Esophagus muscularis mucosa (tissue), 4 donors: ENCODE data around the gene POU3F1. TPM values are rescaled to one million over a fixed set of nuclear protein-coding genes. Genes with fewer than 3 reads are reported as not detected.

Source experiments
- DNase-seq: peaks from one replicate; pipeline ENCODE4 v3.0.0-alpha.2; 2017; ENCODE audit errors: extremely low spot score
- H3K27ac ChIP-seq, 4 donors: fragments of 200-600 bp; sonication (generic); replicated peaks in 1 of 4; 1 replicate in 3 of 4; 2 replicates in 1 of 4; pipeline ENCODE4 v1.5.1; 2016 to 2019; ENCODE audit warnings: mild to moderate bottlenecking in 1 of 4
- H3K27me3 ChIP-seq, 4 donors: fragments of 200-600 bp; sonication (generic); one replicate each; pipeline versions ENCODE4 v1.5.1 to v1.6.0; 2016 to 2019
- H3K36me3 ChIP-seq, 4 donors: fragments of 200-600 bp; sonication (generic); one replicate each; pipeline ENCODE4 v1.5.1; 2016 to 2019
- H3K4me1 ChIP-seq, 4 donors: fragments of 200-600 bp; sonication (generic); one replicate each; pipeline ENCODE4 v1.5.1; 2016 to 2019
- H3K4me3 ChIP-seq, 4 donors: fragments of 200-600 bp; sonication (generic); 1 replicate in 2 of 4; 2 replicates in 2 of 4; pipeline ENCODE4 v1.5.1; 2016 to 2019; ENCODE audit warnings: mild to moderate bottlenecking in 4 of 4, moderate library complexity in 1 of 4
- H3K9me3 ChIP-seq, 4 donors: fragments of 200-600 bp; sonication (generic); 1 replicate in 3 of 4; 2 replicates in 1 of 4; pipeline ENCODE4 v1.5.1; 2016 to 2019
- CTCF ChIP-seq, 3 experiments: fragments of 200-600 bp in 2 of 3; fragments of 450-650 bp in 1 of 3; sonication (generic) in 2 of 3; IDR thresholded peaks; one replicate each; pipeline ENCODE4 v1.5.1; 2017 to 2019; ENCODE audit warnings: antibody characterized with exemption in 3 of 3, mild to moderate bottlenecking in 2 of 3, moderate library complexity in 1 of 3
- EP300 ChIP-seq: sonication (generic); formaldehyde crosslinking; IDR thresholded peaks from one replicate; pipeline ENCODE4 v1.6.1; 2017; ENCODE audit warnings: antibody characterized with exemption
- POLR2A ChIP-seq: fragments of 450-650 bp; IDR thresholded peaks from one replicate; pipeline ENCODE4 v1.6.1; 2017; ENCODE audit warnings: antibody characterized with exemption, moderate library complexity, mild to moderate bottlenecking, low read depth
- POLR2AphosphoS5 ChIP-seq, 2 donors: sonication (generic); formaldehyde crosslinking; IDR thresholded peaks; one replicate each; pipeline ENCODE4 v1.6.1; 2017; ENCODE audit warnings: antibody characterized with exemption in 2 of 2
- WGBS: methylation state at CpG from one replicate; pipeline ENCODE4 v1.1.5; 2018; 5-methylcytosine and 5-hydroxymethylcytosine counted together
- intact Hi-C: fragments of 100-400 bp; cut with DNase I; formaldehyde crosslinking; loops from one replicate; pipeline ENCODE4 v1.15.1; 2023
- total RNA-seq, 4 donors: library from RNA; depleted of rRNA; stranded (reverse); fragments of >200 nt; gene quantifications; one replicate each; pipeline versions ENCODE4 v1.1.0 to v1.2.1, GENCODE V29; 2016

The POU3F1 gene
- total RNA-seq, 4 donors from 2014 or later: 0.29 to 1.3 (median 0.33) TPM; not detected in 1

- 85% methylated on average over 5 of the region's 5 CpGs for WGBS
- no peaks in the 10 kb centered on the region for H3K4me1 ChIP-seq
- H3K27ac ChIP-seq: no peak overlapping the region
- H3K27me3 ChIP-seq: peaks cover 0 to 21% (median 0%) of the 10 kb centered on the region in 4 donors
- H3K4me3 ChIP-seq: no peak overlapping the region
- no peaks in the 10 kb centered on the region for H3K36me3 ChIP-seq
- no peaks in the 10 kb centered on the region for H3K9me3 ChIP-seq
- intact Hi-C loops: no loop called here
- no peak for DNase-seq
- TF ChIP-seq EP300 (no peak), CTCF (IDR thresholded peaks at IDR 0.05) (no peak), POLR2AphosphoS5 (IDR thresholded peaks at IDR 0.05) (no peak), POLR2A (no peak)
Observed at GRCh38 chr1:38063616-38064015, 17.0 kb upstream of the POU3F1 start.

- no peak for DNase-seq
- H3K36me3 ChIP-seq: no peaks in the 10 kb centered on the region
- no peak overlapping the region for H3K4me3 ChIP-seq
- no peak for TF ChIP-seq EP300
- no peak for TF ChIP-seq POLR2AphosphoS5 (IDR thresholded peaks at IDR 0.05)
- no peak for TF ChIP-seq CTCF (IDR thresholded peaks at IDR 0.05)
- no peak for TF ChIP-seq POLR2A
- H3K27me3 ChIP-seq: peaks cover 0 to 12% (median 0%) of the 10 kb centered on the region in 4 donors
- WGBS: 88% methylated on average over 5 of the region's 6 CpGs
- no peaks in the 10 kb centered on the region for H3K4me1 ChIP-seq
- no peaks in the 10 kb centered on the region for H3K9me3 ChIP-seq
- no peak overlapping the region for H3K27ac ChIP-seq
- intact Hi-C loops: no loop called here
Observed at GRCh38 chr1:38062361-38063288, 16.0 kb upstream of the POU3F1 start.

- 80% methylated on average over 7 of the region's 7 CpGs for WGBS
- H3K9me3 ChIP-seq: no peaks in the 10 kb centered on the region
- no peak for DNase-seq
- no peaks in the 10 kb centered on the region for H3K36me3 ChIP-seq
- TF ChIP-seq EP300: no peak
- H3K4me1 ChIP-seq: no peaks in the 10 kb centered on the region
- intact Hi-C loops: no loop called here
- H3K27me3 ChIP-seq: peaks cover 0 to 12% (median 0%) of the 10 kb centered on the region in 4 donors
- H3K4me3 ChIP-seq: no peak overlapping the region
- no peak overlapping the region for H3K27ac ChIP-seq
Observed at GRCh38 chr1:38061883-38062328, 15.3 kb upstream of the POU3F1 start.

GRCh38 chr1:38061290-38061689 lies 14.7 kb upstream of the POU3F1 start:
- intact Hi-C loops: no loop called here
- Histone ChIP-seq H3K9me3 (no peaks in the 10 kb centered on the region), H3K27me3 (peaks cover 0 to 12% (median 0%) of the 10 kb centered on the region in 4 donors), H3K36me3 (no peaks in the 10 kb centered on the region), H3K4me1 (no peaks in the 10 kb centered on the region), H3K4me3 (no peak overlapping the region), H3K27ac (no peak overlapping the region)
- no peak for TF ChIP-seq POLR2A
- no peak for TF ChIP-seq EP300
- no peak for TF ChIP-seq CTCF (IDR thresholded peaks at IDR 0.05)
- no peak for TF ChIP-seq POLR2AphosphoS5 (IDR thresholded peaks at IDR 0.05)
- no peak for DNase-seq
- 92% methylated on average over 1 of the region's 1 CpG for WGBS

GRCh38 chr1:38060498-38060897 lies 13.9 kb upstream of the POU3F1 start:
- intact Hi-C loops: no loop called here
- no peak for TF ChIP-seq CTCF (IDR thresholded peaks at IDR 0.05)
- no peak for TF ChIP-seq EP300
- TF ChIP-seq POLR2A: no peak
- no peak for TF ChIP-seq POLR2AphosphoS5 (IDR thresholded peaks at IDR 0.05)

More at GRCh38 chr1:38060498-38060897, 13.9 kb upstream of the POU3F1 start:
- Histone ChIP-seq H3K27ac (no peak overlapping the region), H3K4me1 (no peaks in the 10 kb centered on the region), H3K36me3 (no peaks in the 10 kb centered on the region), H3K9me3 (no peaks in the 10 kb centered on the region), H3K4me3 (no peak overlapping the region), H3K27me3 (peaks cover 0 to 12% (median 0%) of the 10 kb centered on the region in 4 donors)
- DNase-seq: no peak
- 100% methylated on average over 2 of the region's 2 CpGs for WGBS
